IPS-NIHi11 (cell line): Measurements from ENCODE around the gene OR51S1.
"Not testable (repeated sequence)": the region's sequence is repeated elsewhere in the genome, so short reads cannot be mapped to it uniquely, and the experiment has no call there.

ENCODE experiments used
- DNase-seq: peaks from one replicate; pipeline ENCODE4 v3.0.0; 2012; ENCODE audit warnings: mixed read lengths, low spot score

OR51S1 gene, protein sequence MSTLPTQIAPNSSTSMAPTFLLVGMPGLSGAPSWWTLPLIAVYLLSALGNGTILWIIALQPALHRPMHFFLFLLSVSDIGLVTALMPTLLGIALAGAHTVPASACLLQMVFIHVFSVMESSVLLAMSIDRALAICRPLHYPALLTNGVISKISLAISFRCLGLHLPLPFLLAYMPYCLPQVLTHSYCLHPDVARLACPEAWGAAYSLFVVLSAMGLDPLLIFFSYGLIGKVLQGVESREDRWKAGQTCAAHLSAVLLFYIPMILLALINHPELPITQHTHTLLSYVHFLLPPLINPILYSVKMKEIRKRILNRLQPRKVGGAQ

DNA sequence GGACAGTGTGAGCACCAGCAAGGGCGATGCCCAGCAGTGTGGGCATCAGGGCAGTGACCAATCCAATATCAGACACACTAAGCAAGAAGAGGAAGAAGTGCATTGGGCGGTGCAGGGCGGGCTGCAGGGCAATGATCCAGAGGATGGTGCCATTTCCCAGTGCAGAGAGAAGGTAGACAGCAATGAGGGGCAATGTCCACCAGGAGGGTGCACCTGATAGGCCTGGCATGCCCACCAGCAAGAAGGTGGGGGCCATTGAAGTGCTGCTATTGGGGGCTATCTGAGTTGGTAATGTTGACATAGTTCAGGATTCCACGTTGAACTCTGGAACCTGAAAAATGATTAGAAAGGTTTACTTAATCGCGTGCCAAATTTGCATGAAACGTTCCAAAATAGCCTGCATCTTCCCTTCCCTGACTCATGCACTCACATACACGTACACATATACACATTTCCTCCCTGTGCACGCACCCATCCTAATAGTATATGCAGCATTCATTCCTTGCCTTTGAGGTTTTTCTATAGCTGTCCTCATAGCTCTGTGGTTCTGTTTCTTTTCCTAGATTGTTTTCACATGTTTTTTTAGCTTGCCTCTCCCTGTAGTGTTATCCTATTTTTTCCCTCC is at the start of gene OR51S1:
Gene OR51S1, minus strand, starts transcription at position 301 of the 625 bp plus-strand sequence. Its CDS starts 0 bp downstream, at position 301.
- DNase-seq, result no peak

DNA sequence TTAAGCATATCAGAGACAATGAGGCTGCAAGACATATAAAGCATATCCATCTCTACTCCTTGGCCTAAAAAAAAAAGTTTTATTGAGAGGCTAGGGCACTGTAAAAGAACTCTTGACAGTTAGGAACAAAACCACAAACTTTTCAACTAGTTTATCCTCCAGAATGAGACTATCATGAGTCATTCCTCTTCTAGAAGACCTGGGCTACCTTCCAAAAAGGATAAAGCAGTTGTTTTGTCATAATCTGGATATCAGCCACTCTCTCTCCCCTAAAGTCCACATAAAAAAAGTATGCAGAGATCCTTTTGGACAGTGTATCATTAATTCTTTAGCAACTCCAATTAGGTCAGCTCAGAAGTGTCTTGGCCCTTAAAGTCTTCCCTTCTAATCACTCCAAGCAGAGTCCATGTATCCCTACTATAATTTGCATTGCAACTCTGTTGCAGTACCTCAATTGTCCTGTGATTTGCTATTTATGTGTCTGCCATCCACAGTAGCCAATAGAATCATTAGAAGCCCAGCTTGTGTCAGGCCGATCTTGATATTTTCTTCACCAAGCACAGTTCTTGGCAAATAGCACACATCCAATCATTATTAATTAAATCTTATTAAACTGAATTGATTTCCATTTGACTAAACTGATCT is 43.1 kb upstream of the OR51S1 start:
- DNase-seq, result no peak

DNA sequence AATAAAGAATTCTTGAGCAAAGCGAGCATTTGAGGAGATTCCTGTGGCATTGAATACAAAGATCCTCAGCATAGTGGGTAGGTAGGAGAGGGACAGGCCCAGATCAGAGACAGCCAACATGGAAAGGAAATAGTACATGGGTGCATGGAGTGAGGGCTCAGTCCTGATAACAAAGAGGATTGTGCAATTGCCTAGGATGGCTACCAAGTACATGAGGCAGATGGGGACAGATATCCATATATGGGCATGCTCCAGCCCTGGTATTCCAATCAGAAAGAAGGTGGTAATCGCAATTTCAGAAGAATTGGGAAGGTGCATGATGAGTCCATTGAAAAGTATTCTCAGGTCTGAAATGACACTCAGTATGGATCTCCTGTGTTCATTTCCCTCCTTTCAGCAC is 41.3 kb upstream of the OR51S1 start:
- DNase-seq, result no peak

DNA sequence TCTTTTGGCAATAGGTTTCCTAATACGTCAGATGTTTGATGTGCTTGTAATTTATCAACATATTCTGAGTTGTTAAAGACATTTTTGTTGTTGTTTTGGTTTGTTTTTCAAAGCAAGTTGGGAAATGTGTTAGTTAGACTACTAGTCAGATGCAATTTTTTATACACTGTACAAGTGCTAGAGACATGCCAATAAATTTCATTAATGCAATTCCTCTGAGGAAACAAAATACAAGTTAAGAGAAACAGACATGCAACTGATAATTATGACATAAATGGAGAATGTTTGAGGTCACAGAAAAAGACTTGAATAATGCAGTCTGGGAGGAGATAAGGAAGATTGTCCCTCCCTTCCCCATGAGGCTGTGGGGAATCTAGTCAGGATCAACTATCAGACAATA is 38.6 kb upstream of the OR51S1 start:
- no peak for DNase-seq

DNA sequence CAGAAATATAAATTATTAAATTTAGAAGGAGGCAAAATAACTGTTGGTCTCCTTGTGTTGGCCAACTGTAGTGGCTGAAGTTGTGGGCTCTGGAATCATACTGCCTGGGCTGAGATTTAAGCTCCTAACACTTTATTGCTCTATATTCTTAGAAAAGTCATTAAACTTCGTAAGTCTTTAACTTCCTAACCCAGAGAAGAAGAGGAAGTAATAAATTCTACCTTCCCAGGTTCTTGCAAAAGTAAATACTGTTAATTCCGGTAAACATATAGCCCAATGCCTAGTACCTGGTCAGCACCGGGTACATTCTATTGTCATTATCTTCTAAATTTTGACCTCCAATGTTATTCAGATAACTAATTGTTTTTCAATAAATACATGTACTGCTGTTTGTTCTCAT is 37.2 kb upstream of the OR51S1 start:
- DNase-seq, result no peak

DNA sequence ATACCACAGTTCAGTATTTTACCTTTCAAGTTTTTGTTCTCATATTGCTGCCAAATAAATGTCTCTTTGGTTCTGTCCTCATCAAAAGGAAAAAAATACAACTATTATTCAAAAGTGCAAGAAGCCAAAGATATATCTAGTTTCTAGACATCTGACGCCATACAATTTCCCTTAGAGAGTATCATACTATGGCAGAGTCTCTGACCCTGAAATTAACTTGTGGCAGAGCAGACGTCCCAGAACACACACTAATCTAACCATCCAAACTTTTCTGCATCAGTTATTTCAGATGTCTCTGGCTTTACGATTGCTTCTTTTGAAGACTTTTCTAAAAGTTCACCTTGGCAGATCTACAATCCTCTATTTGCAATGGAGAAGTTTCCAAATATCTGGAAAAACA is 35.4 kb upstream of the OR51S1 start:
- DNase-seq, result no peak

DNA sequence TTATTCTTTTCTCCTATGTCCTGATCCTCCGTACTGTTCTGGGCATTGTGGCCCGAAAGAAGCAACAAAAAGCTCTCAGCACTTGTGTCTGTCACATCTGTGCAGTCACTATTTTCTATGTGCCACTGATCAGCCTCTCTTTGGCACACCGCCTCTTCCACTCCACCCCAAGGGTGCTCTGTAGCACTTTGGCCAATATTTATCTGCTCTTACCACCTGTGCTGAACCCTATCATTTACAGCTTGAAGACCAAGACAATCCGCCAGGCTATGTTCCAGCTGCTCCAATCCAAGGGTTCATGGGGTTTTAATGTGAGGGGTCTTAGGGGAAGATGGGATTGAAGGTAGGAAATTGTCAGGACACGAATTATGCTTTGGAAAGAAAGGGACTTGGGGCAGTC is 33.5 kb upstream of the OR51S1 start:
- DNase-seq, result no peak

DNA sequence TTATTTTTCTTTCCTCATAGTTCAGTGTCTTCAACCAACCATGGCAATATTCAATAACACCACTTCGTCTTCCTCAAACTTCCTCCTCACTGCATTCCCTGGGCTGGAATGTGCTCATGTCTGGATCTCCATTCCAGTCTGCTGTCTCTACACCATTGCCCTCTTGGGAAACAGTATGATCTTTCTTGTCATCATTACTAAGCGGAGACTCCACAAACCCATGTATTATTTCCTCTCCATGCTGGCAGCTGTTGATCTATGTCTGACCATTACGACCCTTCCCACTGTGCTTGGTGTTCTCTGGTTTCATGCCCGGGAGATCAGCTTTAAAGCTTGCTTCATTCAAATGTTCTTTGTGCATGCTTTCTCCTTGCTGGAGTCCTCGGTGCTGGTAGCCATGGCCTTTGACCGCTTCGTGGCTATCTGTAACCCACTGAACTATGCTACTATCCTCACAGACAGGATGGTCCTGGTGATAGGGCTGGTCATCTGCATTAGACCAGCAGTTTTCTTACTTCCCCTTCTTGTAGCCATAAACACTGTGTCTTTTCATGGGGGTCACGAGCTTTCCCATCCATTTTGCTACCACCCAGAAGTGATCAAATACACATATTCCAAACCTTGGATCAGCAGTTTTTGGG is 33.0 kb upstream of the OR51S1 start, which contains the start of gene OR51T1:
Gene OR51T1, plus strand, starts transcription at position 41 of the 641 bp plus-strand sequence. Its CDS starts 0 bp downstream, at position 41.
- no peak for DNase-seq

DNA sequence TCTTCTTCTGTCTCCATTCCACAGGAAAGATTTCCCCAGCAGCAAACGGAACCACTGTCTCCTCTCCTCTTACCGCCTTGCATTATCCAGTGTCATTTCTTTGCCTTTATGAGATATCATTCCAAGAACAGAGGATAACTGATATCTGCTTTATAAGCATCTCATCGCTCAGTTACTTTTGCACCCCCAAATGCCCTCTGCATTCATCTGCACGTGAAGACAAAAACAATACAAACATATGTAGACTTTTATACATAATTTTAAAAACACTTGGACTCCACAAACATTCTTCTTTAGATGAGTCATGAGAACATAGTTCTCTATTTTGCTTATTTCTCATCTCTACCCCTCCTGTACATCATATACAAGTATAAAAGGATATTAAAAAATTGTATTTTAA is 32.2 kb upstream of the OR51S1 start:
- no peak for DNase-seq

DNA sequence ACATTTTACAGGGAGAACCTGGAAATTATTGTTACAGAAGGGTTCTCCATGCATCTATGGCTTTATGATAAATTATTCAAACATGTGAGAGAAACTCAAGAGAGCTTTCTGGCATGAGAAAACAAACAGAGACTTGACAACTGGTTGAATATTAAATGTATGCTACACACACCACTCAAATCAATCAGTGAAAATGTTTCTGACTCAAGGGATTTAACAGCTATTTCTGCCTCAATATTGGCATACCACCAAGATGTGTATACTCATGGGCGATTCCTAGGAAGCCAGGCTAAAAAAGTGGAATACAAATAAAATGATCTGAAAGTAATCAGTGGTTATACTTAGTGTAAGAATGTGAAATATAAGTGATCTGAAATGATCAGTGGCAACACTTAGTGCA is 16.8 kb upstream of the OR51S1 start:
- DNase-seq, result no peak

DNA sequence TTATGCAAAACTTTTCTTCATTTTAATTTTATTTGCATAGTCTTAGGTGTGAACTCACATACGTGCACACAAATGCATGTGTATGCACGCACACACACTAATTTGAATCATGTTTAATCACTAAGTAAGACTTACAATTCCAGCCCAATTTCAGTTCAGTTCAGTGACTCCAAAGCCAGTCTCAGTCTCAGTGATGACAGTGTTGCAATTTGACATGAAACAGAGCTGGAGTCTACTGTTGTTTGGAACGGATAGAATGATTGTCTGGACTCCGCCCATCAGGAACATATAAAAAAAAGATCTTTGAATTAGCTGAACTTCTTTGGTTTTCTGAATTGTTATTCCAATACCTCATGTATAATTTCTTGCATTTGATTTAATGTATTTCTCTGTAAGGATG is 14.9 kb upstream of the OR51S1 start:
- no peak for DNase-seq

DNA sequence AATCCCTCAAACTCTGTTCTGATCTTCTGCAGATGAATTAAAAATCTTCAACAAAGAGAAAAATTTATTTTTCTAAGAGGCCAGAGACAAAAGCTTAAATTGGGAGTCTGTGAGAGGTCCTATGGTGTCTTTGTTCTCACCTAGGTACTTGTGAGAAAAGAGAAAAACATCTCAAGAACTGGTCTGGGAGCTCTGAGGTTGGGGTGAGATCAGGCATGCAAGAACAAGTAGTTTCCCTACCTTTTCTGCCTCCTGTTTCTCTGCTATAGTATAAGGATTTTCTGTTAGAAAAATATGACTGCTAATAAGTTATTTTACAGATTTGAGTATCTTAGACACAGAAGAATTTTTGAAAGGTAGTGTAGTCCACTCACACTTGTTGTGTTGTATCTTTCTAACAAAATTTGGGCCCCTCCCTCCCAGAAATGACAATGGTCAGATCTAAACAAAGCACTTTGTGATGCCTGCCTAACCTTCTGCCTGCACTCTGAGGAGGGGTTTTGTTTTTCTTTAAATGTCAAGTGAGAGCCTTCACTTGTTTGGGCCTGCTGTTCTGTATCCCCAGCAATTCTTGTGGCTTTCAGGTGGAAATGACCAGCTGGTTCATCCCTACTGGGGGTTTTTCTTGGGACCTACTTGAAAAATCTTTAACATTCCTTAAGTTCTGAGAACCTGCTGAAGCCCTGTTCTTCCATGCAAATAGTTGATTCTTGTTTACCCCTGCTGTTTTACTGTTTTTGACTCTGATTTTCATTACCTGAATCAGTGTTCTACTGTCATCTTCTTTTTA is 13.6 kb upstream of the OR51S1 start:
- peak; percentile 22 for DNase-seq

DNA sequence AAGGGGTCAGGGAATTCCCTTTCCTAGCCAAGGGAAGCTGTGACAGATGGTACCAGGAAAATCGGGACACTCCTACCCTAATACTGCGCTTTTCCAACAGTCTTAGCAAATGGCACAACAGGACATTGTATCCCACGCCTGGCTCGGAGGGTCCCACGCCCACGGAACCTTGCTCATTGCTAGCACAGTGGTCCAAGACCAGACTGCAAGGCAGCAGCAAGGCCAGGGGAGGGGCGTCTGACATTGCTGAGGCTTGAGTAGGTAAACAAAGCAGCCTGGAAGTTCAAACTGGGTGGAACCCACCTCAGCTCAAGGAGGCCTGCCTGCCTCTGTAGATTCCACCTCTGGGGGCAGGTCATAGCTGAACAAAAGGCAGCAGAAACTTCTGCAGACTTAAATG is 5.3 kb upstream of the OR51S1 start:
- not testable (repeated sequence) for DNase-seq

DNA sequence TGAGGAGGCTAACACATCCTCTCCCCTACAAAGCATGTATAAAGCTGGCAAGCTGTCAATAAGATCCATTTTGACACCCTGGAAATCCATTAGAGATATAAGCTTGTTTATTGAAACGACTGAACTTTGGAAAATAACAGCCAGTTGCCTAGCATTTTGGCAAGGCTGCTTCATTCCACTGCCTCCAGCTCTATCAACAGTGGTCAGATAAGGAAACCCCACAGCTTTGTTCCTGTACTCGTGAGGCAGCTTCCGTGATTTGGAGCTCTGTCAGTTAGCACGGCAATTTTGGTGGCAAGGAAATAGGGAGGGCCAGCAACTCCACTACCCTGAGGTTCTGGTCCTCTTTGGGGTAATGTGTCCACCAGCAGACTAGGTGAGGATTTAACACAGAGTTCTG is 2.0 kb upstream of the OR51S1 start:
- DNase-seq, result no peak

DNA sequence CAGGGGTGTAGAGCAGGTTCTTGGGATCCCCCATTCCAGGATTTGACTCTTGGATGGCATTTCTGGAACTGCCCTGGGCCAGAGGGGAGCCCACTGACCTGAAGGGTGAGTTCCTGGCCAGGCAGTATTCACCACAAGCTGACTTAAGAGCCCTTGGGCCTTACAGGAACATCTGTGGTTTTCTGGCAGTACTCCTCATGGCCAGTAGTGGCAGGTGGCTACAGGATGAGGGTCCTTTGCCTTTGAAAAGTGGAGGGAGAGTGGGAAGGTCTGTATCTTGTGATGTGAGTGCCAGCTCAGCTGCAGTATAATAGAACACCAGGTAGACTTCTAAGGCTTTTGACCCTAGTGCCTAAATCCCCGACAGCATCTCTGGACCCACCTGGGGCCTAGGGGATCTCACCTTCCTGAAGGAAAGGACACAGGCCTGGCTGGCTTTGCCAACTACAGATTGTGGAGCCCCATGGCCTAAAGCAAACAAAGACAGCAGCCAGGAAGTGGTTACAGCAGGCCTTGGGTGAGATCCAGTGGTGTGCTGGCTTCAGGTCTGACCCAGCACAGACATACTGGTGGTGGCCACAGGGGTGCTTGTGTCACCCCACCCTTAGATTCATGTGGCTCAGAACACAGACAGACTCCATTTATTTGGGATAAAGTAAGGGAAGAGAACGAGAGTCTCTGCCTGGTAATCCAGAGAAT is 9.0 kb downstream of the OR51S1 start:
- no peak for DNase-seq

DNA sequence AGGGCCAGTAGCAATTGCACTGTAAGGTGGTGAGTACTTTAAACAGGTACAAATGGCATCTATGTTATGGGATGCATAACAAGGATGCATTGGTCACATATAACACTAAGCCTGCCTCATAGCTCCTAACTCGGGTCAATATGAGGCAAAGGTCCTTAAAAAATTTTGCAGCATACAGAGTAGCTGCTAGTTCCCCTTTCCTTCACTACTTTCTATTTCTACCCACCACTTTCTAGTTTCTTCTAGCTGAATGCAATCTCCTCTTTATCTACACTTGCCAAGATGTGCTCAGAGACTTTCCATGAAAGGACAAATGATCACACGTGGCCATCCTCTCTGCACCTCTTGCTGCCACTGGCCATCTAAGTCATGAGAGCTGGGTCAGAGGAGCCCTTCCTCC is 18.1 kb downstream of the OR51S1 start:
- no peak for DNase-seq

DNA sequence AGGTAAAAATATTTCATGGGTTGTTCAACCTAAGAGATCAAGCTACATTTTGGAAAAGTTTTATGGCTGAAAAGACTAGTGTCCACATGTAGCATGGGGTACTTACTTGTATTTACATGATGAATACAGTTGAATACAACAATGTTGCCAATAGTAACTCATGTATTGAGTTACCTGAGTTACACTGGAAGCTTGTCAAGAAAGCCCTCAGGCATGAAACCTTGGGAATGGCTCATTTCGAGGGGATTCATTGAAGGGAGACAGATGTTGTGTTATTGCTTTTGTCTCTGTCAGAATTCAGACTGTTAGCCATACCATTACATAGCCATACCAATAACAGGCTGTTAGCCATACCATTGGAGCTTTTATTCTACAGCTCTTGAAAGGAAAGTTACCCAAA is 18.7 kb downstream of the OR51S1 start:
- DNase-seq, result no peak

DNA sequence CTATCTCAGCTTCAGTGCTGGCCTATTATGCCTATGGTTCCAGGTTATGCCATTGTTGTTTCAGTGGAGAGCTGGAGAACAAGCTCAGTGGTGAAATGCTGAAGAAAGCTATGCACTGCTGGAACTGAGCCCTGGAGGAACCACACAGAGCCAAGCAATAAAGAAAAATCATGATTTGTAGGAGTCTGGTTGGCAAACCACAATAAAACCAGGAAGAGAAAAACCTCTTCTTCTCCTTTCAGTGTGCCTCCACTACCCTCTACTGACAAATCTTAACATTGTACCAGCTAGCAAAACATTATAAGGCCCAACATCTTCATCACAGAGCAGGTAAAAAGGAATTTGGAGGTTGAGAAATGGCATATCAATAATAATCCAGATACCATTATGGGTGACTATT is 22.6 kb downstream of the OR51S1 start:
- no peak for DNase-seq

DNA sequence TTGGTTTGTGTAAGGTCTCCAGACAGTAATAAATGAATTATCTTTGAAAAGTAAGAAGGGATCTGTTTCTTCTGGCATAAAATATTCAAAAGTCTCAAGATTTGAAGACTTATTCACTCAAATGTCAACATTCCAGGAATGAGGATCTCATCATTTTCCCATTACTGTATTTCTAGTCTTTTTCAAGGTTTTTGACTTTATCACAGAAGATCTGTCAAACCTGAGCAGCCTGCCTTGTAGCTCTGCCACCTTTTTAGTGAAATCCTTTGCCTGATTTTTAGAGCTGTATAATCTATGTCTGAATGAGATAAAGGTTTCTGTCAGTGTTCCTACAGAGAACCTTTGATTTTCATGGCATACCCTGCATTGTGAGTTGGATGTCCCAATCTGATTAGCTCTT is 23.9 kb downstream of the OR51S1 start:
- no peak for DNase-seq

DNA sequence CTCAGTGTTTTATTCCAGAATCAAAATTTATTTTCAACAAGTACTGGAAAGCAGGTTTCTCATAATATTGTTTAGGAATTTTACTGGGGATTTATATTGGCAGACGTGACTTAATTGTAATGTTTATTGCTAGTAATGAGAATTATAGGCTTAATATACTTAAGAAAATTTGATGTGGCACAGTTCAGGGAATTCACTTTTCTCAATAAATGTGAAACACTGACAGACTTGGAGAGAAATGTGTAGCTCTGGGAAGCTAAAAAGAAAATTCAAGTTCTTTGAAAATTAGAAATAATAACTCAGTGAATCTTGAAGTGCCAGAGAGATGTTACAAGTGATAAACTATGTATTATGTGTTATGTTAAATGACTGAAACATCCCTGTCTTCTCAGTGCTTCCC is 28.0 kb downstream of the OR51S1 start, which contains the start of gene OR51F2:
Gene OR51F2, plus strand, starts transcription at position 301 of the 400 bp plus-strand sequence. CDS start 101 bp downstream, outside the sequence.
- no peak for DNase-seq

DNA sequence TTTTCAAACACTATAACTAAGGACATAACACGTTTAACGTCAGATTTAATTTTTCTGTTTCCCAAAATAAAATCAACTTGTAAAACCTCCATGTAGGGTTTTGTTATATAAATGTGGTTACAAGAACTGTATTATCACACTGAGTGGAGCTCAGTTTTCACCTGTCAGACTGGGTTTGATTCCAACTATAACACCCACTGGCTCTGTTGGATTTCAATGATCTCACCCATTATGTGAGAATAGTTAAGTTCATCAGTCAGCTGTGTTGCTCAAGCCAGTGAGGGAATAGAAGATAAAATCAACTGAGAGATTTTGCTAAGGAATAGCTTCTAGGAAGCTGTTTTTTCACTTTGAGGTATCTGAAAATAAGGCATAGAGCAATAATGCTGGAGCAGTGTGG is 39.8 kb downstream of the OR51S1 start:
- no peak for DNase-seq
